Measurements from ENCODE around the gene CDCA3. TPM values are rescaled to one million over a fixed set of nuclear protein-coding genes. Genes with fewer than 3 reads are reported as not detected.

CDCA3 gene
- total RNA-seq, 1 experiment from 2014 or later: 61.8 TPM

- TF ChIP-seq, protein P1, sequence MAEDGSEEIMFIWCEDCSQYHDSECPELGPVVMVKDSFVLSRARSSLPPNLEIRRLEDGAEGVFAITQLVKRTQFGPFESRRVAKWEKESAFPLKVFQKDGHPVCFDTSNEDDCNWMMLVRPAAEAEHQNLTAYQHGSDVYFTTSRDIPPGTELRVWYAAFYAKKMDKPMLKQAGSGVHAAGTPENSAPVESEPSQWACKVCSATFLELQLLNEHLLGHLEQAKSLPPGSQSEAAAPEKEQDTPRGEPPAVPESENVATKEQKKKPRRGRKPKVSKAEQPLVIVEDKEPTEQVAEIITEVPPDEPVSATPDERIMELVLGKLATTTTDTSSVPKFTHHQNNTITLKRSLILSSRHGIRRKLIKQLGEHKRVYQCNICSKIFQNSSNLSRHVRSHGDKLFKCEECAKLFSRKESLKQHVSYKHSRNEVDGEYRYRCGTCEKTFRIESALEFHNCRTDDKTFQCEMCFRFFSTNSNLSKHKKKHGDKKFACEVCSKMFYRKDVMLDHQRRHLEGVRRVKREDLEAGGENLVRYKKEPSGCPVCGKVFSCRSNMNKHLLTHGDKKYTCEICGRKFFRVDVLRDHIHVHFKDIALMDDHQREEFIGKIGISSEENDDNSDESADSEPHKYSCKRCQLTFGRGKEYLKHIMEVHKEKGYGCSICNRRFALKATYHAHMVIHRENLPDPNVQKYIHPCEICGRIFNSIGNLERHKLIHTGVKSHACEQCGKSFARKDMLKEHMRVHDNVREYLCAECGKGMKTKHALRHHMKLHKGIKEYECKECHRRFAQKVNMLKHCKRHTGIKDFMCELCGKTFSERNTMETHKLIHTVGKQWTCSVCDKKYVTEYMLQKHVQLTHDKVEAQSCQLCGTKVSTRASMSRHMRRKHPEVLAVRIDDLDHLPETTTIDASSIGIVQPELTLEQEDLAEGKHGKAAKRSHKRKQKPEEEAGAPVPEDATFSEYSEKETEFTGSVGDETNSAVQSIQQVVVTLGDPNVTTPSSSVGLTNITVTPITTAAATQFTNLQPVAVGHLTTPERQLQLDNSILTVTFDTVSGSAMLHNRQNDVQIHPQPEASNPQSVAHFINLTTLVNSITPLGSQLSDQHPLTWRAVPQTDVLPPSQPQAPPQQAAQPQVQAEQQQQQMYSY (CRISPR knock-in tag; IDR thresholded peaks at IDR 0.05): no peak; the same call in 1 of the 2 replicates
- TF ChIP-seq, protein P2, sequence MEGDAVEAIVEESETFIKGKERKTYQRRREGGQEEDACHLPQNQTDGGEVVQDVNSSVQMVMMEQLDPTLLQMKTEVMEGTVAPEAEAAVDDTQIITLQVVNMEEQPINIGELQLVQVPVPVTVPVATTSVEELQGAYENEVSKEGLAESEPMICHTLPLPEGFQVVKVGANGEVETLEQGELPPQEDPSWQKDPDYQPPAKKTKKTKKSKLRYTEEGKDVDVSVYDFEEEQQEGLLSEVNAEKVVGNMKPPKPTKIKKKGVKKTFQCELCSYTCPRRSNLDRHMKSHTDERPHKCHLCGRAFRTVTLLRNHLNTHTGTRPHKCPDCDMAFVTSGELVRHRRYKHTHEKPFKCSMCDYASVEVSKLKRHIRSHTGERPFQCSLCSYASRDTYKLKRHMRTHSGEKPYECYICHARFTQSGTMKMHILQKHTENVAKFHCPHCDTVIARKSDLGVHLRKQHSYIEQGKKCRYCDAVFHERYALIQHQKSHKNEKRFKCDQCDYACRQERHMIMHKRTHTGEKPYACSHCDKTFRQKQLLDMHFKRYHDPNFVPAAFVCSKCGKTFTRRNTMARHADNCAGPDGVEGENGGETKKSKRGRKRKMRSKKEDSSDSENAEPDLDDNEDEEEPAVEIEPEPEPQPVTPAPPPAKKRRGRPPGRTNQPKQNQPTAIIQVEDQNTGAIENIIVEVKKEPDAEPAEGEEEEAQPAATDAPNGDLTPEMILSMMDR (IDR thresholded peaks at IDR 0.05): peak; percentile 69
- TF ChIP-seq ZNF138 (CRISPR knock-in tag; conservative IDR thresholded peaks at IDR 0.05): no peak
- TF ChIP-seq ZNF671 (CRISPR knock-in tag; IDR thresholded peaks at IDR 0.05): 0 out of 2 replicates have a peak, but pooled peaks have one; percentile 13
- TF ChIP-seq ATF1 (CRISPR knock-in tag; IDR thresholded peaks at IDR 0.05): 0 out of 2 replicates have a peak, but pooled peaks have one; percentile 50
- peak; percentile 40; the same call in 1 of the 2 replicates for TF ChIP-seq NFE2L1 (CRISPR knock-in tag; IDR thresholded peaks at IDR 0.05)
- no peak for TF ChIP-seq ZNF281 (CRISPR knock-in tag; IDR thresholded peaks at IDR 0.05)
- TF ChIP-seq FOXK1 (CRISPR knock-in tag; IDR thresholded peaks at IDR 0.05): peak; percentile 89
- TF ChIP-seq, protein P3, sequence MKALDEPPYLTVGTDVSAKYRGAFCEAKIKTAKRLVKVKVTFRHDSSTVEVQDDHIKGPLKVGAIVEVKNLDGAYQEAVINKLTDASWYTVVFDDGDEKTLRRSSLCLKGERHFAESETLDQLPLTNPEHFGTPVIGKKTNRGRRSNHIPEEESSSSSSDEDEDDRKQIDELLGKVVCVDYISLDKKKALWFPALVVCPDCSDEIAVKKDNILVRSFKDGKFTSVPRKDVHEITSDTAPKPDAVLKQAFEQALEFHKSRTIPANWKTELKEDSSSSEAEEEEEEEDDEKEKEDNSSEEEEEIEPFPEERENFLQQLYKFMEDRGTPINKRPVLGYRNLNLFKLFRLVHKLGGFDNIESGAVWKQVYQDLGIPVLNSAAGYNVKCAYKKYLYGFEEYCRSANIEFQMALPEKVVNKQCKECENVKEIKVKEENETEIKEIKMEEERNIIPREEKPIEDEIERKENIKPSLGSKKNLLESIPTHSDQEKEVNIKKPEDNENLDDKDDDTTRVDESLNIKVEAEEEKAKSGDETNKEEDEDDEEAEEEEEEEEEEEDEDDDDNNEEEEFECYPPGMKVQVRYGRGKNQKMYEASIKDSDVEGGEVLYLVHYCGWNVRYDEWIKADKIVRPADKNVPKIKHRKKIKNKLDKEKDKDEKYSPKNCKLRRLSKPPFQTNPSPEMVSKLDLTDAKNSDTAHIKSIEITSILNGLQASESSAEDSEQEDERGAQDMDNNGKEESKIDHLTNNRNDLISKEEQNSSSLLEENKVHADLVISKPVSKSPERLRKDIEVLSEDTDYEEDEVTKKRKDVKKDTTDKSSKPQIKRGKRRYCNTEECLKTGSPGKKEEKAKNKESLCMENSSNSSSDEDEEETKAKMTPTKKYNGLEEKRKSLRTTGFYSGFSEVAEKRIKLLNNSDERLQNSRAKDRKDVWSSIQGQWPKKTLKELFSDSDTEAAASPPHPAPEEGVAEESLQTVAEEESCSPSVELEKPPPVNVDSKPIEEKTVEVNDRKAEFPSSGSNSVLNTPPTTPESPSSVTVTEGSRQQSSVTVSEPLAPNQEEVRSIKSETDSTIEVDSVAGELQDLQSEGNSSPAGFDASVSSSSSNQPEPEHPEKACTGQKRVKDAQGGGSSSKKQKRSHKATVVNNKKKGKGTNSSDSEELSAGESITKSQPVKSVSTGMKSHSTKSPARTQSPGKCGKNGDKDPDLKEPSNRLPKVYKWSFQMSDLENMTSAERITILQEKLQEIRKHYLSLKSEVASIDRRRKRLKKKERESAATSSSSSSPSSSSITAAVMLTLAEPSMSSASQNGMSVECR (CRISPR knock-in tag; IDR thresholded peaks at IDR 0.05; ENCODE audit: borderline replicate concordance): peak; percentile 33; the same call in 1 of the 2 replicates
- 0 out of 2 replicates have a peak, but pooled peaks have one; percentile 14 for TF ChIP-seq TEAD4 (CRISPR knock-in tag; IDR thresholded peaks at IDR 0.05)
- TF ChIP-seq NR3C1 (CRISPR knock-in tag; conservative IDR thresholded peaks at IDR 0.05; ENCODE audit: low read depth): 0 out of 2 replicates have a peak, but pooled peaks have one; percentile 64
- 0 out of 2 replicates have a peak, but pooled peaks have one; percentile 65 for TF ChIP-seq ZNF416 (CRISPR knock-in tag; IDR thresholded peaks at IDR 0.05)
- TF ChIP-seq PRRX2 (CRISPR knock-in tag; IDR thresholded peaks at IDR 0.05): peak; percentile 15; the same call in 1 of the 2 replicates
- TF ChIP-seq E2F1 (CRISPR knock-in tag; IDR thresholded peaks at IDR 0.05): 0 out of 2 replicates have a peak, but pooled peaks have one; percentile 62
- no peak for TF ChIP-seq ETV6 (CRISPR knock-in tag; IDR thresholded peaks at IDR 0.05)
- TF ChIP-seq, protein P4, sequence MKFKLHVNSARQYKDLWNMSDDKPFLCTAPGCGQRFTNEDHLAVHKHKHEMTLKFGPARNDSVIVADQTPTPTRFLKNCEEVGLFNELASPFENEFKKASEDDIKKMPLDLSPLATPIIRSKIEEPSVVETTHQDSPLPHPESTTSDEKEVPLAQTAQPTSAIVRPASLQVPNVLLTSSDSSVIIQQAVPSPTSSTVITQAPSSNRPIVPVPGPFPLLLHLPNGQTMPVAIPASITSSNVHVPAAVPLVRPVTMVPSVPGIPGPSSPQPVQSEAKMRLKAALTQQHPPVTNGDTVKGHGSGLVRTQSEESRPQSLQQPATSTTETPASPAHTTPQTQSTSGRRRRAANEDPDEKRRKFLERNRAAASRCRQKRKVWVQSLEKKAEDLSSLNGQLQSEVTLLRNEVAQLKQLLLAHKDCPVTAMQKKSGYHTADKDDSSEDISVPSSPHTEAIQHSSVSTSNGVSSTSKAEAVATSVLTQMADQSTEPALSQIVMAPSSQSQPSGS (CRISPR knock-in tag; IDR thresholded peaks at IDR 0.05; ENCODE audit: borderline replicate concordance, low read depth): no peak
Measured at GRCh38 chr12:6872073-6873048, 21.3 kb upstream of the CDCA3 start (continued).
